NCI-H510A (cell line): ENCODE data around the gene NECAB2.
A peak's percentile ranks its signal among the peaks of the same experiment; 100 is the strongest.

Source experiments
- DNase-seq: peaks from one replicate; lab custom pipeline; 2025; lab: John Stamatoyannopoulos, UW

NECAB2 gene

GRCh38 chr16:83992624-83993023 is 24.6 kb downstream of the NECAB2 start:
- no peak for DNase-seq

- DNase-seq: no peak
Measured at GRCh38 chr16:83994087-83994486, 26.0 kb downstream of the NECAB2 start.

- no peak for DNase-seq
Measured at GRCh38 chr16:83994703-83995102, 26.7 kb downstream of the NECAB2 start.

GRCh38 chr16:83995754-83996153 is 27.7 kb downstream of the NECAB2 start:
- peak; percentile 40 for DNase-seq

- no peak for DNase-seq
Measured at GRCh38 chr16:83996481-83997252, 28.6 kb downstream of the NECAB2 start.

- no peak for DNase-seq
Measured at GRCh38 chr16:83998091-83998490, 30.0 kb downstream of the NECAB2 start.

- DNase-seq: no peak
Measured at GRCh38 chr16:84000989-84001642, 33.1 kb downstream of the NECAB2 start.

GRCh38 chr16:84001726-84002125 is 33.7 kb downstream of the NECAB2 start:
- DNase-seq: no peak

- DNase-seq: no peak
Measured at GRCh38 chr16:84003038-84003437, 35.0 kb downstream of the NECAB2 start.

GRCh38 chr16:84004442-84004841 is 36.4 kb downstream of the NECAB2 start:
- no peak for DNase-seq

GRCh38 chr16:84005391-84005790 is 37.3 kb downstream of the NECAB2 start:
- no peak for DNase-seq

- DNase-seq: no peak
Measured at GRCh38 chr16:84007520-84007919, 39.5 kb downstream of the NECAB2 start.

- DNase-seq: no peak
Measured at GRCh38 chr16:84007965-84008364, 39.9 kb downstream of the NECAB2 start.

- no peak for DNase-seq
Measured at GRCh38 chr16:84009282-84009681, 41.2 kb downstream of the NECAB2 start.

GRCh38 chr16:84013787-84014569 is 45.9 kb downstream of the NECAB2 start:
- DNase-seq: no peak

- DNase-seq: no peak
Measured at GRCh38 chr16:84014570-84015327, 46.7 kb downstream of the NECAB2 start.

GRCh38 chr16:84015399-84015798 is 47.4 kb downstream of the NECAB2 start:
- no peak for DNase-seq

GRCh38 chr16:84016477-84016876 is 48.4 kb downstream of the NECAB2 start:
- no peak for DNase-seq

- DNase-seq: no peak
Measured at GRCh38 chr16:84018710-84019109, 50.7 kb downstream of the NECAB2 start.

- no peak for DNase-seq
Measured at GRCh38 chr16:84020353-84020752, 52.3 kb downstream of the NECAB2 start.

GRCh38 chr16:84021488-84021887 is 53.4 kb downstream of the NECAB2 start:
- DNase-seq: no peak

GRCh38 chr16:84022644-84023043 is 54.6 kb downstream of the NECAB2 start:
- no peak for DNase-seq
